NCI-H1092 (cell line): ENCODE measurements around the gene TMEM167A.

Source experiments
- DNase-seq: peaks from one replicate; lab custom pipeline; 2025; lab: John Stamatoyannopoulos, UW

The TMEM167A gene, protein sequence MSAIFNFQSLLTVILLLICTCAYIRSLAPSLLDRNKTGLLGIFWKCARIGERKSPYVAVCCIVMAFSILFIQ

DNA sequence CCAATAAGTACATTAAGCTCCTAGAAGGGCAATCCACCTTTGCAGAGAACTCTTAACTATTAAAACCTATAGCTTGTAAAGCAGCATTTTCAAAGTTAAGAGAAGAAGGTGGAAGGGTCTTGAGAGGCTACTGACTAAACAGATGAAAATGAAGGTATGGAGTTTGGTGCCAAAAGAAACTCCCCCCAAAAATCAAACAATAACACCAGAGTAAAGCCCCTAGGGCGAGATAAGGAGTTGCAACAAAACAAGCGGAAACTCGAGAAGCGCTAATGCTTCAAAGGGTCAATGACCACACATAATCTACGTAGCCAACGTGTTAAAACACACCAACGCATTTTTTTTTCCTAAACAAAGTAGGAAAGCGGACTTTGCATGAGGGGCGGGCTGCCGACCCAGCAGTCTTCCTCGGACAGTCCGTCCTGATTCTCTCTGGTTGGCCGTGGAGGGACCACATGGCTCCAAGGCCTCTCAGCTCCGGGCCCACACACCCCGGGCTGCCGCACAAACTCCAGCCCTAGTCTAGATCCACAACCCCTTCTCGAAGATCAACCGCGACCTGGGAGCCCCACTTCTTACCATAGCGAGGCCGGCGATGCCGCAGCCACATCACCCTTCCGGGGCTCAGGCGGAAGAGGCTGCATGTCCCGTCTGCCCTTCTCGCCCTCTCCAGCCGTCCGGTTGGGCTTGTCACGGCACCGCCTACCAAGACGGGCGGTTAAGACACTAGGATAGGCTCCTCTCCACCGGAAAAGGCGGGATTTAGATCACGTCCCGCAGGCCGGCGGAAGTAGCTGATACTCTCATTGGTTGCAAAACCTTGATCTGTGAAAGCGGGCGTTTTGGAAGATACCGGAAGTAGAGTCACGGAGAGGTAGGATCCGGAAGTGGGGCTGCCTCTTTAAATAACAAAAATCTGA lies at the start of gene TMEM167A, which contains the start of gene XRCC4:
Gene TMEM167A, minus strand, starts transcription at position 653 of the 920 bp plus-strand sequence. Its CDS starts 71 bp downstream, at position 582.
Gene XRCC4, plus strand, starts transcription at position 806 of the 920 bp plus-strand sequence. CDS start 27,373 bp downstream, outside the sequence.
- DNase-seq = peak; percentile 94

DNA sequence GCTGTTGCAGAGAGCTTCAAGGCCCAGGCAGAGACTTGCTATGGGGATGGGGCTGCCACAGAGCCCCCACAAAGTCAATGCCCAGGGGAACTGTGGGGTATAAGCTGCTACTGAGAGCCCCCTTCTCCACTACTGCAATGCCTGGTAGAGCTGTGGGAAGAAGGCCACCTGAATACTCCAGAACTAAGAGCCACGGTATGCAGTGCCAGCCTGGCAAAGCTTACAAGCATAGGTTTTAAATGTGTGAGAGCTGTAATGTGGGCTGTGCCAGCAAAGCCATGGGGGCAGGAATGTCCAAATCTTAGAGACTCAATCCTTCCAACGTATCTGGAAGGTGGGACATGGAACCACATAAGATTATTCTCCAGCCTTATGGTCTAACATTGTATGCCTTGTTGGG lies 49.3 kb upstream of the TMEM167A start:
- no peak for DNase-seq

DNA sequence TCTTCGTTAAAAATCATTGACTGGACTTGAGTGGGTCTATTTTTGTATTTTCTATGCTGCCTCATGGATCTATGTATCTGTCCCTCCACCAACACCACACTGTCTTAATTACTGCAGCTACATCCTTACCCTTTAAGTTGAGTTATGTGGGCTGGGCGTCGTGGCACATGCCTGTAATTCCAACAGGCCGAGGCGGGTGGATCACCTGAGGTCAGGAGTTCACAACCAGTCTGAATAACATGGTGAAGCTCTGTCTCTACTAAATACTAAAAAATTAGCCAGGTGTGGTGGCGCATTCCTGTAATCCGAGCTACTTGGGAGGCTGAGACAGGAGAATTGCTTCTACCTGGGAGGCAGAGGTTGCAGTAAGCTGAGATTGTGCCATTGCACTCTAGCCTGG lies 48.4 kb upstream of the TMEM167A start:
- DNase-seq = no peak

DNA sequence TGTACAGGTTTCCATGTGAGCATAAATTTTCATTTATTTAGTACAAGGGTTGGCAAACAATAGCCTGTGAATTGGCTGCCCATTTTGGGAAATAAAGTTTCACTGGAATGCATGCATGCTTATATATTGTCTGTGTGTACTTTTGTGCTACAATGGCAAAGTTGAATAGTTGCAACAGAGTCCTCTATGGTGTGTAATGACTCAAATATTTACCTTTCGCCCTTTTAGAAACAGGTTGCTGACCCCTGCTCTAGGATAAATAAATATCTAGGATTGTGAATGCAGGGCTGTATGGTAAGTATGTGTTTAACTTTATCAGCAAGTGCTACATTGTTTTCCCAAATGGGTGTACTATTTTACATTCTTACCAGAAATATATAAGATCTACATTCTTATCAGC lies 47.4 kb upstream of the TMEM167A start:
- DNase-seq = no peak

DNA sequence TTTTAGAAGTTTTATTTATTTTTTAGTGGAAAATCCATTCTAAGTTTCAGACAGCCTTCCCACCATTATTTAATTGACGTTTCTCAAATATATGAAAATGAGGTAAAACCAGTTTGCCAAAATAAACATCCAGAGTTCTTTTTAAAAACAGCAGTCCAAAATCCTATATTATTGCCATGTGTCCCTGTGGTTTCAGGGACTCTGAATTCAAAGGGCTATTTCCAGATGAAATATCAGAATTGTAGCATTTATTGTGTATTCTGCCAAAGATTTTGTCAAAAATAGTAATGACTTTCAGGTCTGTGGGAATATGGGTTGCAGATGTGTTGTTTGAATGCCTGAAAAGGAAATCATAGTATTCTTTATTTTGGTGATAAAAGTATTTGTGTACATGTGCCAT lies 41.8 kb upstream of the TMEM167A start:
- no peak for DNase-seq

DNA sequence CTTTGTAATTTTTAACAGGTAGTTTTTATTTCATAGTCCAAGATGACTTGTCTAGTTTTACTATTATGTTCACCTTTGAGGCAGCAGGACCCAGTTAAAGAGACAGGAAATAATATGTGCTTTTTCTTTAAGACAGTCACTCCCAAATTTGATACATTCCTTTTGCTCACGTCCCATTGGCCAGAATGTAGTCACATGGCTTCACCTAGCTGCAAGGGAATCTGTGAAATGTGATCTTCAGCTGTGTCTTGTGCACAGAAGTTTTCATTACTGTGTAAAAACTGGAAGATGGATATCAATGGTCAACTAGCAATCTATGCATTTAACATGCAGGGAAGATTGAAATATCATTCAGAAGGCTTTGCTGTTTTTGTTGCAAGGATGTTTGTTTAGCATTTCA lies 41.3 kb upstream of the TMEM167A start:
- DNase-seq = no peak

DNA sequence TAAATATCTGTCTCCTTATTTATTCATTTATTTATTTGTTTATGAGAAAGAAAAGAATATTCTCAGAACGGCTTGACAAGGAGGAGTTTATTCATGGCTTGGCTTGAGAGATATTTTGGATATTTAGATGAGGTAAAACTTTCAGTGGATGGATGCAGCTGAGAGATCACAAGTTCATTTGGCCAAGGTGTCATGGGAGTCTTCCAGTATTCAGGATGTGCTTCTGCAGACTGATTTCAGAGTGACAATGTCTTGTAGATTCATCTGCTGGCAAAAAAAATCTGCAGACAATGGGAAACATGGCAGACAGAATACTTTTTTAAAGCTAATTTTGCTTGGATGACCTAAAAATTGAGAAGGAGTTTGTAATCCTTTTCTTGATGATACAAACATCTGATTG lies 38.6 kb upstream of the TMEM167A start:
- no peak for DNase-seq

DNA sequence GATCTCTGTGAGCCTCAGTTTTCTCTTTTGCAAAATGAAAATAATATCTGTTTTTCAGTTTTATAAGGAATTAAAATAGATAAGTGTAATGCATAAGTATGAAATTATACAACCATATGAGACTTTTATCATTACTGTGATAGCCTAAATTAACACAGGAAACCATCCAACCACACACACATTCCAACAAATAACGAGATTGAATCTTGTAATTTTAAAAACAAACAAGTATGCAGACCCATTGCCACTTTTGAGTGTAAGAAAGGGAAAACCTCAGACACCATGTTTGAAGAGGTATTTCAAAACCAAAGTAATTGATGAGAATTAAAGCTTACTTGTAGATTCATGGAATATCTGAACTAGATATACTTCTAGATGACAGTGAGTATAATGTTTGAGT lies 32.2 kb upstream of the TMEM167A start:
- DNase-seq = no peak

DNA sequence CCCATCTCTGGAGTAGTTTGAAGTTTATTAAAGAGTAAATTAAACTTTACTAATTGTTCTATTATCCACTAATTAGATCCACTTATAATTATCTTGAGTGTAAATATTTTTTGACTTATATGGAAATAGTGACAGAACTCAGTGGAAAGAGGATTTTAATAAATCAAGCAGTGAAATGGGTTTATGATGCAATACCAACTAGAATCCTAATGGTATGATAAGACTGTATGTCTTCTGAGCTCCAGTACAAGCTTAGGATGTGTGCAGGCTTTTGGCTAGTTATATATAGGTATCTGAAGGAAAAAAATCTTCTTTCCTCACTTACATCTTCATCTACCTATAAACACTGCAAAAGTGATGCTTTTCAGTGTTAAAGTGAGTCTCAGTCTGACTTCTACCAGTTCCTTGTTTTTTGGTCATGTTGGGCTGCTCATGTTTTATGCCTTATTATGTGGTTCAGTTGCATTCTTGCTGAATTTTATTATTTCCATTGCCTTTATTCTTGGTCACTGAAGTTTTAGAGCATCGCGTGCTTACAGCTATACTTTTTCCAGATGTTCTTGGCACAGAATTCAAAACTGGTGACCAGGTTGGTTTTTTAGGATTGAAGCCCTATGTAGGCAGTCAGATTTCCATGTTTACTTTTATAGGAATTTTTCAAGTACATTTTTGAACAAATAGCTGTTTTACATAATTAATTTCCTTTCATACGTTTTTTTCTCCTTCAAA lies 30.7 kb upstream of the TMEM167A start:
- DNase-seq = no peak

DNA sequence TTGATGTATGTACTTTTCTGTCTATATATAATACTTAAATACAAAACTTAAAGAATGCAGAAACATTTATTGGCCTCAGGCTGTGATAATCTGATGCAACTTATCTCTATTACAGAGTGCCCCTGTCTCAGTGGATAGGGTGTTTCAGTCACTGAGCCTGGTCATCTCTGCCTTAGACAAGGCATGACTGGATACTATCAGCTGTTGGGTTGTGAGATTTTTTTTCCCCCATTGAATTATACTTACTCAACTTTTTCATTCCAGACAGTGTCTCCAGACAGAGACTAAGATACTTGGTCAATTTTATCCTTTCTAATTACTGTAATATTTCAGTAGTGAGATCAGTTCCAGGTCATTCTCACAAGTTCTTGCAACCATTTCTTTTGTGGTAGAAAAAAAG lies 26.8 kb upstream of the TMEM167A start:
- no peak for DNase-seq

DNA sequence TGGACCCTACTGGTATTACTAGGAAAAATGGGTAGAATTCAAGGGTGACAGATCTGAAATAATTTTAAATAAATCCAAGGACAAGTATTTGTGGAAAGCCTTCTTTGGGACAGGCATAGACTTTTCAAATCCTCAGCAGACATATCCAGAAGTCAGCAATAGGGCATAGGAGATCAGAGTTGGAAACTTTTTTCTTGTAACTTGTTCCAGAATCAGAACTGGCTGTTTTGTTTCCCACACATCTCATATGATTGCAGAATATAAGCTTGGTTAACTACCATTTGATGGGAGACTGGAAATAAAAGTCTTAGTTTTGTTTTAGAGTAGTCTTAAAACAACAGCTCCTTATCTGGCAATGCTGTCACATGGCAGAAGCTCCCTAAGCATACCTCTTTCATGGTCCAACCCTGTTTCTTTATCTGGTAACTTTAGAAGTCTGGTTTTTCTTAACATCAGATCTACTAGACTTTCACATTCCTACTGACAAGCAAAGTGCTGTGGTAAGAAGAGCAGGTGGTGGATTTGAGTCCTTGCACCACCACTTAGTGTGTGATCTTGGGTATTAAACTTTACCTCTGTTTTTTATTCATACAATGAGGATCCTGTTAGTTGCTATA lies 25.3 kb upstream of the TMEM167A start:
- DNase-seq = no peak

DNA sequence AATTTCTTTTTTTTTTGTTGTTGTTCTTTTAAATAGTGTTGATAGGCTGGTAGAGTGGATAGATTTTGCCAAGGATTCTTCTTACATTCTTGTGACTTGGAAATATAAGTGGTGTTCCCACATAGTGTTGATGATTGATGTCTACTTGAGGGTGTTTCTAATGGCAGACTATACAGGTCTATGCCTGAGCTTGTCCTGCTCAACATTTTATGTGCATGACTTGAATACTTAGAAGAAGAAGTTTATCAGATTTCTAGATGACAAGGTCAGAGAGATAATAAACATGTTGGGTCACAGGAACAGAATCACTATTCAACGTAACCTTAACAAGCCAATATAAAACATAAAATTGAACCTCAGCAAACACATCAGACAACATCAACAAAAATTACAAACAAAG lies 24.3 kb upstream of the TMEM167A start:
- DNase-seq = no peak

DNA sequence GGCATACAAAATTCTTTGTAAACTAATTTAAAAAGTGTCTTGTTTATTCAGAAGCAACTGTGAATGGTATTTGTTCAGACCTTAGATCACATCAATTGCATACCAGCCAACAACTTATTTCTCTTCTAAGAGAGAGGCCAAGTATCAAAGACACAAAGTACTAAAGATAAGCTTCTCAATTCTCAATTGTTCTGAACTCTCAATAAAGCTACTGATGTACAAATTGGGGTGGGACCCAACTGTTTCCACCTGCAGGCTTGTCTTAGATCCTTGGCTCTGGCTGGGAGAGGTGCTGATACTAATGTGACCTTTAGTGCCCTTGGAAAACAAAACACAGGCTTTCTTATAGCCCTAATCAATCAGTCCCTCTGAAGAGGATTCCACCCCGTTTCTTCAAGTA lies 22.3 kb upstream of the TMEM167A start:
- DNase-seq = no peak

DNA sequence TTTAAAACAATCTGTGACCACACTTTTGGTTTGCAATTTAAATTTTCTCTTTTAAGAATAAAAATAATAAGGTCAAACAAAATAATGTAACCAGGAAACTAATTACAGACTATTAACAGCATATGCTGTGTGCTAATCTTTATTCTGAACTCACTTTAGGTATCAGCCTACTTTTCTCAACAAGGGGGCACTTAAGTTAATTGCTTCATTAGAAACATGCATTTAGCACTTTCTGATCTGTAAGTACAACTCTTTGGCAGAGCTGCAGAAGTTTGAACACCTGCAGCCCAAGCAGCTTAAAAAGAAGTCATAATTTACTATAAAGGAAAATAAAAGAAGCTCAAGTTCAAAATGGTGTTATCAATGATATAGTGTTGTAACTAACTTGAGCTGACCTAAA lies 21.8 kb upstream of the TMEM167A start:
- no peak for DNase-seq

DNA sequence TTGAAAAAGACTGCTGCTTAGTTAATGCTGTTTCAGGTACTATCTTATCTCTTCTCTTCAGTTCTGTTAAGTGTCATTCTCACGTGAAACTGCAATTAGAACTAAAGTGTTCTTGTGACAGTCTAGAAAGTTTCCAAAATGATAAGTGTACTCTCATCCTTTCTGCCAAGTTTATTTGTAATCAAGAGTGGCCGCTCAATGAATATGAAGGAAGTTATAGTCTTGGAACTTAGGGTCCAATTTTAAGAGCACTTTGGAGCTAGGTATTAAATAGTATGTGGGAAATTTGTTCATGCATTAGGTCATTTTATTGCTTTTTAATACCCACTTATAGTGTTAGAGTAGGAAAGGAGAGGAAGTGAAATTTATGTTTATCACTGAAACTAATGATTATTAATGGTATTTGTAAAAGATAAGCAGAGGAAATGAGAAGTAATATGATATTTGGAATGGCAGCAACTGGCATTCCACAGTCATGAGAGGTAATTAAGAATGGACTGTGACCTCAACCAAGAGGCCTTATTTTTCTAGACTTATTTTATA lies 20.6 kb upstream of the TMEM167A start:
- no peak for DNase-seq

DNA sequence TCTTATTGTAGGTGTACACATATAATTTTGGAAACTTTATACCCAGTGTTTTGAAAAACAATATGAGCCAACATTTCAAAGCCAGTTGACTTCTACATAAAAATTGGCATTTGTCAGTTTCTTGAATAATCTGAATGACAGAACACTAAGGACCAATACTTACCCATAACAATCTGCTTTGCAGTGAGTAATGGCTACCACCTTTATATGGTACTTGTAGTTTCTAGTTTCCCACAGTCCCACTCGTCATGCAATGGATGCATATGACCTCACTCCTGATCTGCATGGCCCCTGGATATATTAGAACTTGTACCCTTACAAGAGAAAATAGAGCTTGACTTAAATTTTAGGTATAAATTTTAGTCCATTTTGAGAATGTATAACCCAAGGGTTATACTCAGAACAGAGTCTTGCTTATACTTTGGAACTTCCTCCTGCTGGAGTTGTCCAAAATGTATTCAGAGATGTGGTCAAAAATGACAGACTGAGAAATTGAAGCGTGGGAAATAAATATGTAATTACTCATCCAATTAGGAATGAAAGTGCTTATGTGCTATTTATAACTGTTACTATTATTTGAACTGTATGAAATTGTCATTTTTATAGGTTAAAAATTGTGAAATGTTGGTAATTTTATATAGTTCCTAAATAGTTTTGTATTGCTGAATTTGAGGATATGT lies 19.6 kb upstream of the TMEM167A start:
- DNase-seq = no peak

DNA sequence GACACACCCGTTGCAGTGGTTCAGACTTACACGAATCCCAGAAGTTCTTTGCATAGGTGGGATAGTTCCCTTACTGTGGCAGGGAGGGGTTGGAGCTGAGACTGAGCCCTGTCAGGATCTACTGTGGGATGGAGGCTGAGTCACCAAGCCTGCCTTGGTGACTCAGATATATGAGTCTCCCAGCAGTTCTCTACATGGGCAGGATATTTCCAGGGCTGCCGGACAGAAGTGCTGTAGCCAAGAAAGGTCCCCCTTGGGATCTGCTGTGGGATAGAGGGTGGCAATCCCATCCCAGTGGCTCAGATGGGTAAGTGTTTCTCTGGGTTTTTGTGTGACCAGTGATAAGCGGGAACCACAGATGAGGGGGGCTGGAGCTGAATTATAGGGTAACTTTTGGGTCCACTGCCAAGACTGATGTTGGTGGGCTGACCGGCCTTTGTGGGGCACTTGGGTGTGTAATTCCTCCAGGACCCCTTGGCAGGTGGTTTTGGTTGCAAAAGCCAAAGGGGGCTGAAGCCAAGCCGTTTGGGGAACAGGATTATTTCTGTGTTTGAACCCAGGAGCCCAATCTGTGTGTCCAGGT lies 18.9 kb upstream of the TMEM167A start:
- DNase-seq = no peak

DNA sequence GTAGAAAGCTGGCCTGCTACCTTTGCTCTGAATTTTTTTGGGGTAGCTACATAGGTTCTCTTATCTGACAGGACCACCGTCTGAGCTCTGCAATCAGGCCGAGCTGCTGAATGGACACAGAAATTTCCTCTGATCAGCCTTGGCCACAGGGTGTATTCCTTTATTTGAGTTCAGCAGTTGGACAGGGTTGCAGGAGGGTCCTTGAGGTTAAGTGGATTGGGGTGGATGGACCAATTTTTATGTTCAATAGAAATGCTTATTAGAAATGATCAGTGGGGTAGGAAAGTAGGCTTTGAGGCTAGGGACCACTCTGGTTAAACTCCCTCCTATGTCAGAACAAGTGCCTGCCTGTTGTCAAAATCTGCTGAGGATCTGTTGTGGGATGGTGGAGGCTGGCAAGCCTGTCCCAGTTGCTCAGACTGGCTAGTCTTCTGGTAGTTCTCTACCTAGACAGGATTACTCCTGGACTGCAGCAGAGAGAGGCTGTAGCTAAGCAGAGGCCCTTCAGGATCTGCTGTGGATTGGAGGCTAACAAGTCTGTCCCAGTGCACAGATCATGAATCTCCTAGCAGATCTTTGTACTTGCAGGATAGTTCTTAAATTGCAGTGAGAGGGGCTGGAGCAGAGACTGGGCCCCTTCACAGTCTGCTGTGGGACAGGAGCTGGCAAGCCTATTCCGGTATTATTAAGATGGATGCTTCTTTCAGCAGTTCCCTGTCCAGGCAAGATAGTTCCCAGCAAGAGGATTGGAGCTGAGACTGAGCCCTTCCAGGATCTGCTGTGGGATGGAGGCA lies 18.2 kb upstream of the TMEM167A start:
- no peak for DNase-seq

DNA sequence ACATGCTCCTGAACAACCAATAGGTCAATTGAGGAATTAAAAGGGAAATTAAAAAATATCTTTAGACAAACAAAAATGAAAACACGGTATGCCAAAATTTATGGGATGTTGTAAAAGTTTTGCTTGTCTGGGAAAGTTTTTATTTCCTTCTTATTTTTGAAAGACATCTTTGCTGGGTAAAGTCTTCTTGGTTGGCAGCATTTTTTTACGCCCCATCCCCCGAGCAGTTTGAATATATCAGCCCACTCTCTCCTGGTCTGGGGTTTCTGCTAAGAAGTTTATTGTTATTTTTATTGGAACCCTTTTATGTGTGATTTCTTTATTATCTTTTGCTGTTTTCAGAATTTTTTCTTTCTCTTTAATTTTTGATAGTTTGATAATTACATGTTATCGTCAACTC lies 16.5 kb upstream of the TMEM167A start:
- DNase-seq = no peak

DNA sequence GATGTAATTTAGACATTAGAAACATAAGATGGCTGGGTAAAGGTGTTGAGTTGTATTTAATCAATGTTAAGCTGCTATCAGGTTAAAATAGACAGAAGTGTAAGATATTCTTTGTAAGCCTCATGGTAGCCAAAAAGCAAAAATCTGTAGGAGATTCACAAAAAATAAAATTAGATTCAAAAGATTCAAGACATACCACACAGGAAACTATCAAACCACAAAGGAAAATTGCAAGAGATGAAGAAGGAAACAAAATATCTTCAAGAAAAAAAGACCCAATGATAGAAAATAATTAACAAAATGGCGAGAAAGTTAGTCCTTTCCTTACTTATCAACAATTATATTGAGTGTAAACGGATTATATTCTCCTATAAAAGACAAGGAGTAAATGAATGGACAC lies 15.4 kb upstream of the TMEM167A start:
- DNase-seq = no peak
